ENCODE results near the gene RNGTT.
"Not testable (repeated sequence)": the region's sequence is repeated elsewhere in the genome, so short reads cannot be mapped to it uniquely, and the experiment has no call there.

The RNGTT gene

GRCh38 chr6:88969255-88969654, 5.8 kb upstream of the RNGTT start:
- not testable (repeated sequence) for DNase-seq

GRCh38 chr6:88967891-88968290, 4.5 kb upstream of the RNGTT start:
- no peak for DNase-seq

GRCh38 chr6:88965691-88966090, 2.3 kb upstream of the RNGTT start:
- no peak for DNase-seq

GRCh38 chr6:88964509-88964908, 1.1 kb upstream of the RNGTT start:
- no peak for DNase-seq

GRCh38 chr6:88958842-88959241, 4.6 kb downstream of the RNGTT start:
- DNase-seq, result no peak

- DNase-seq, result no peak
Measured at GRCh38 chr6:88953550-88954386, 9.7 kb downstream of the RNGTT start.

- no peak for DNase-seq
Measured at GRCh38 chr6:88952065-88952704, 11.2 kb downstream of the RNGTT start.

- no peak for DNase-seq
Measured at GRCh38 chr6:88945415-88946008, 17.9 kb downstream of the RNGTT start.

GRCh38 chr6:88933521-88933920, 29.9 kb downstream of the RNGTT start:
- no peak for DNase-seq

GRCh38 chr6:88932019-88932418, 31.4 kb downstream of the RNGTT start:
- DNase-seq, result not testable (repeated sequence)

- no peak for DNase-seq
Measured at GRCh38 chr6:88922775-88923548, 40.5 kb downstream of the RNGTT start.

- DNase-seq, result no peak
Measured at GRCh38 chr6:88921734-88922133, 41.7 kb downstream of the RNGTT start.

- DNase-seq, result no peak
Measured at GRCh38 chr6:88920774-88921733, 42.4 kb downstream of the RNGTT start.

GRCh38 chr6:88920088-88920487, 43.3 kb downstream of the RNGTT start:
- no peak for DNase-seq

GRCh38 chr6:88919032-88919431, 44.4 kb downstream of the RNGTT start:
- DNase-seq, result no peak

- no peak for DNase-seq
Measured at GRCh38 chr6:88916615-88917208, 46.7 kb downstream of the RNGTT start.

- no peak for DNase-seq
Measured at GRCh38 chr6:88914895-88915598, 48.4 kb downstream of the RNGTT start.

GRCh38 chr6:88914180-88914579, 49.2 kb downstream of the RNGTT start:
- DNase-seq, result no peak

GRCh38 chr6:88913471-88913870, 49.9 kb downstream of the RNGTT start:
- no peak for DNase-seq

GRCh38 chr6:88910922-88911778, 52.3 kb downstream of the RNGTT start:
- no peak for DNase-seq
